ENCODE measurements around the gene EYA2.

- peak; percentile 36 for TF ChIP-seq CTCF (IDR thresholded peaks at IDR 0.05; ENCODE audit: poor library complexity)
- no peak for TF ChIP-seq EZH2phosphoT487 (IDR thresholded peaks at IDR 0.05; ENCODE audit: low read depth, severe bottlenecking, unreplicated experiment)
Observed at GRCh38 chr20:47205577-47206123, 311.0 kb downstream of the EYA2 start.

Data from hepatocyte (in vitro differentiated cells).